ENCODE results near the gene C12orf76.

DNA sequence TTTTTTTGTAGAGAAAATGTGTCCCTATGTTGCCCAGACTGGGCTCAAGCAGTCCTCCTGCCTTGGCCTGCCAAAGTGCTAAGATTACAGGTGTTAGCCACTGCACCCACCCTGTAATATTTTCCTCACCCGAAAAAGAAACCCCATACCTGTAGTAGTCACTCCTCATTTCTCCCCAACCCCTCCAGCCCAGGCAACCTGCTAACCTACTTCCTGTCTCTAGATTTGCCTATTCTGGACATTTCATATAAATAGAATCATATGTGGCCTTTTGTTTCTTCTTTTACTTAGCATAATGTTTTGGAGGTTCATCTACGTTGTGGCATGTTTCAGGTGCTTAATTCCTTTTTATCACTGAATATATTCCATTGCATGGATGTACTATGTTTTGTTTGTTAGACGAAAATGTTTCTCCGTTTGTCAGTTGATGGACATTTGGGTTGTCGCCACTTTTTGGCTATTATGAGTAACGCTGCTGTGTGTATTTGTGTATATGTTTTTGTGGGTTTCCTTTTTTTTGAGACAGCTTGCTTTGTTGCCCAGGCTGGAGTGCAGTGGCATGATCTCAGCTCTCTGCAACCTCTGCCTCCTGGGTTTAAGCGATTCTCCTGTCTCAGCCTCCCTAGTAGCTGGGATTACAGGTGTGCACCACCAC is 42.9 kb downstream of the C12orf76 start:
- TF ChIP-seq, protein P1, sequence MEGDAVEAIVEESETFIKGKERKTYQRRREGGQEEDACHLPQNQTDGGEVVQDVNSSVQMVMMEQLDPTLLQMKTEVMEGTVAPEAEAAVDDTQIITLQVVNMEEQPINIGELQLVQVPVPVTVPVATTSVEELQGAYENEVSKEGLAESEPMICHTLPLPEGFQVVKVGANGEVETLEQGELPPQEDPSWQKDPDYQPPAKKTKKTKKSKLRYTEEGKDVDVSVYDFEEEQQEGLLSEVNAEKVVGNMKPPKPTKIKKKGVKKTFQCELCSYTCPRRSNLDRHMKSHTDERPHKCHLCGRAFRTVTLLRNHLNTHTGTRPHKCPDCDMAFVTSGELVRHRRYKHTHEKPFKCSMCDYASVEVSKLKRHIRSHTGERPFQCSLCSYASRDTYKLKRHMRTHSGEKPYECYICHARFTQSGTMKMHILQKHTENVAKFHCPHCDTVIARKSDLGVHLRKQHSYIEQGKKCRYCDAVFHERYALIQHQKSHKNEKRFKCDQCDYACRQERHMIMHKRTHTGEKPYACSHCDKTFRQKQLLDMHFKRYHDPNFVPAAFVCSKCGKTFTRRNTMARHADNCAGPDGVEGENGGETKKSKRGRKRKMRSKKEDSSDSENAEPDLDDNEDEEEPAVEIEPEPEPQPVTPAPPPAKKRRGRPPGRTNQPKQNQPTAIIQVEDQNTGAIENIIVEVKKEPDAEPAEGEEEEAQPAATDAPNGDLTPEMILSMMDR (tag by site-specific recombination; IDR thresholded peaks at IDR 0.05) = no peak
- TF ChIP-seq ZSCAN30 (tag by site-specific recombination; IDR thresholded peaks at IDR 0.05) = no peak
- no peak for TF ChIP-seq ZNF174 (tag by site-specific recombination; IDR thresholded peaks at IDR 0.05)
- TF ChIP-seq EGR2 (tag by site-specific recombination; IDR thresholded peaks at IDR 0.05; ENCODE audit: low read depth) = no peak
- TF ChIP-seq ZNF629 (tag by site-specific recombination; IDR thresholded peaks at IDR 0.05) = no peak
- TF ChIP-seq SP2 (tag by site-specific recombination; IDR thresholded peaks at IDR 0.05) = no peak
- TF ChIP-seq ZNF549 (tag by site-specific recombination; IDR thresholded peaks at IDR 0.05) = no peak
- TF ChIP-seq ZNF48 (tag by site-specific recombination; IDR thresholded peaks at IDR 0.05) = no peak
- no peak for TF ChIP-seq ZNF274 (IDR thresholded peaks at IDR 0.05; ENCODE audit: low read length)
- no peak for TF ChIP-seq ZNF274 (tag by site-specific recombination; IDR thresholded peaks at IDR 0.05; ENCODE audit: borderline replicate concordance)
- TF ChIP-seq, protein P2, sequence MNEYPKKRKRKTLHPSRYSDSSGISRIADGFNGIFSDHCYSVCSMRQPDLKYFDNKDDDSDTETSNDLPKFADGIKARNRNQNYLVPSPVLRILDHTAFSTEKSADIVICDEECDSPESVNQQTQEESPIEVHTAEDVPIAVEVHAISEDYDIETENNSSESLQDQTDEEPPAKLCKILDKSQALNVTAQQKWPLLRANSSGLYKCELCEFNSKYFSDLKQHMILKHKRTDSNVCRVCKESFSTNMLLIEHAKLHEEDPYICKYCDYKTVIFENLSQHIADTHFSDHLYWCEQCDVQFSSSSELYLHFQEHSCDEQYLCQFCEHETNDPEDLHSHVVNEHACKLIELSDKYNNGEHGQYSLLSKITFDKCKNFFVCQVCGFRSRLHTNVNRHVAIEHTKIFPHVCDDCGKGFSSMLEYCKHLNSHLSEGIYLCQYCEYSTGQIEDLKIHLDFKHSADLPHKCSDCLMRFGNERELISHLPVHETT (tag by site-specific recombination; IDR thresholded peaks at IDR 0.05) = no peak
